H9 (cell line): ENCODE measurements around the gene DIAPH3. TPM values are rescaled to one million over a fixed set of nuclear protein-coding genes. Genes with fewer than 3 reads are reported as not detected.

Source experiments
- DNase-seq: peaks from one replicate; pipeline ENCODE4 v3.0.0-alpha.2; 2017
- H2AFZ ChIP-seq: one replicate; pipeline ENCODE4 v1.6.1; 2013; ENCODE audit warnings: mild to moderate bottlenecking, low read length, control low read depth, moderate library complexity
- H2AK5ac ChIP-seq: 2 replicates; pipeline ENCODE4 v1.6.1; 2013; ENCODE audit warnings: low read length, control low read depth, mixed read lengths; ENCODE audit not compliant: insufficient read length
- H2BK120ac ChIP-seq: one replicate; pipeline ENCODE4 v1.6.1; 2013; ENCODE audit warnings: low read depth, mild to moderate bottlenecking, low read length, control low read depth, inconsistent platforms; ENCODE audit not compliant: poor library complexity, severe bottlenecking
- H2BK12ac ChIP-seq: 2 replicates; pipeline ENCODE4 v1.6.1; 2013; ENCODE audit warnings: low read length, control low read depth, mixed read lengths, low read depth; ENCODE audit not compliant: insufficient read length
- H2BK15ac ChIP-seq: 2 replicates; pipeline ENCODE4 v1.6.1; 2013; ENCODE audit warnings: low read depth, low read length, control low read depth
- H2BK20ac ChIP-seq: one replicate; pipeline ENCODE4 v1.6.1; 2013; ENCODE audit warnings: low read depth, mild to moderate bottlenecking, low read length, control low read depth, inconsistent platforms; ENCODE audit not compliant: poor library complexity, severe bottlenecking
- H2BK5ac ChIP-seq: 2 replicates; pipeline ENCODE4 v1.6.1; 2013; ENCODE audit warnings: low read length, control low read depth, mixed read lengths; ENCODE audit not compliant: insufficient read length
- H3K14ac ChIP-seq: 2 replicates; pipeline ENCODE4 v1.6.1; 2013; ENCODE audit warnings: low read length, control low read depth; ENCODE audit not compliant: insufficient read depth
- H3K18ac ChIP-seq: 2 replicates; pipeline ENCODE4 v1.6.1; 2013; ENCODE audit warnings: low read depth, mild to moderate bottlenecking, mixed read lengths, low read length, control low read depth; ENCODE audit not compliant: insufficient read length
- H3K23ac ChIP-seq: 2 replicates; pipeline ENCODE4 v1.6.1; 2013; ENCODE audit warnings: low read length, control low read depth, mixed read lengths, low read depth; ENCODE audit not compliant: insufficient read length
- H3K23me2 ChIP-seq: 2 replicates; pipeline ENCODE4 v1.6.1; 2013; ENCODE audit warnings: low read depth, mild to moderate bottlenecking, mixed read lengths, low read length, control low read depth; ENCODE audit not compliant: insufficient read length, poor library complexity, severe bottlenecking
- H3K27ac ChIP-seq: 2 replicates; pipeline ENCODE4 v1.5.1; 2013; ENCODE audit warnings: low read length, control low read depth, mixed read lengths, low read depth; ENCODE audit not compliant: insufficient read length
- H3K27me3 ChIP-seq: 2 replicates; pipeline ENCODE4 v1.6.1; 2013; ENCODE audit warnings: low read length, control low read depth, inconsistent platforms; ENCODE audit not compliant: insufficient read depth
- H3K4ac ChIP-seq: 2 replicates; pipeline ENCODE4 v1.6.1; 2013; ENCODE audit warnings: low read depth, mild to moderate bottlenecking, control low read depth, inconsistent platforms, low read length, moderate library complexity
- H3K4me1 ChIP-seq: 2 replicates; pipeline ENCODE4 v1.6.1; 2013; ENCODE audit warnings: low read length, control low read depth, inconsistent platforms; ENCODE audit not compliant: insufficient read depth
- H3K4me2 ChIP-seq: 2 replicates; pipeline ENCODE4 v1.6.1; 2013; ENCODE audit warnings: low read length, control low read depth, mixed read lengths; ENCODE audit not compliant: insufficient read length, insufficient read depth
- H3K56ac ChIP-seq: 2 replicates; pipeline ENCODE4 v1.6.1; 2013; ENCODE audit warnings: low read depth, mild to moderate bottlenecking, mixed read lengths, low read length, control low read depth; ENCODE audit not compliant: insufficient read length
- H3K79me1 ChIP-seq: 2 replicates; pipeline ENCODE4 v1.6.1; 2013; ENCODE audit warnings: low read depth, mild to moderate bottlenecking, moderate library complexity, low read length, control low read depth, inconsistent platforms; ENCODE audit not compliant: insufficient read depth, poor library complexity, severe bottlenecking
- H3K79me2 ChIP-seq: 2 replicates; pipeline ENCODE4 v1.6.1; 2013; ENCODE audit warnings: low read length, control low read depth, inconsistent platforms; ENCODE audit not compliant: insufficient read depth
- H3K9ac ChIP-seq: 2 replicates; pipeline ENCODE4 v1.6.1; 2013; ENCODE audit warnings: low read length, control low read depth, mixed read lengths; ENCODE audit not compliant: insufficient read length; ENCODE audit errors: extremely low read depth
- H3K9me3 ChIP-seq: one replicate; pipeline ENCODE4 v1.6.1; 2013; ENCODE audit warnings: low read depth, low read length, inconsistent platforms; ENCODE audit not compliant: control insufficient read depth
- H3T11ph ChIP-seq: one replicate; pipeline ENCODE4 v1.6.1; 2013; ENCODE audit warnings: mild to moderate bottlenecking, low read length, control low read depth, inconsistent platforms
- H4K20me1 ChIP-seq: one replicate; pipeline ENCODE4 v1.6.1; 2013; ENCODE audit not compliant: control insufficient read depth, insufficient read length, insufficient read depth
- H4K5ac ChIP-seq: 2 replicates; pipeline ENCODE4 v1.6.1; 2013; ENCODE audit warnings: low read depth, mild to moderate bottlenecking, mixed read lengths, low read length, control low read depth; ENCODE audit not compliant: insufficient read length
- H4K8ac ChIP-seq: replicated peaks from 2 replicates; pipeline ENCODE4 v1.6.1; 2013; ENCODE audit warnings: low read length, control low read depth, mixed read lengths, low read depth; ENCODE audit not compliant: insufficient read length
- H4K91ac ChIP-seq: 2 replicates; pipeline ENCODE4 v1.6.1; 2013; ENCODE audit warnings: low read depth, mild to moderate bottlenecking, moderate library complexity, mixed read lengths, low read length, control low read depth; ENCODE audit not compliant: insufficient read length
- H3K27ac Mint-ChIP-seq, 3 experiments: 2 replicates in 2 of 3; 3 replicates in 1 of 3; pipeline ENCODE4 v1.8.0; 2020 to 2021; ENCODE audit warnings: mixed read lengths in 3 of 3, mild to moderate bottlenecking in 1 of 3, moderate library complexity in 1 of 3
- H3K27me3 Mint-ChIP-seq: 2 replicates; pipeline ENCODE4 v1.8.0; 2021; ENCODE audit warnings: low read depth, mild to moderate bottlenecking, moderate library complexity, mixed read lengths
- H3K36me3 Mint-ChIP-seq, 3 experiments: 2 replicates in 2 of 3; 3 replicates in 1 of 3; pipeline ENCODE4 v1.8.0; 2020 to 2021; ENCODE audit warnings: low read depth in 3 of 3, mixed read lengths in 3 of 3; ENCODE audit not compliant: insufficient read depth in 1 of 3
- H3K4me1 Mint-ChIP-seq, 2 experiments: 2 replicates each; pipeline ENCODE4 v1.8.0; 2020; ENCODE audit warnings: mixed read lengths in 2 of 2
- H3K4me3 Mint-ChIP-seq, 2 experiments: 2 replicates in 1 of 2; 3 replicates in 1 of 2; pipeline ENCODE4 v1.8.0; 2020 to 2021; ENCODE audit warnings: mild to moderate bottlenecking in 2 of 2, mixed read lengths in 2 of 2, moderate library complexity in 1 of 2
- H3K9me3 Mint-ChIP-seq, 2 experiments: 2 replicates in 1 of 2; 3 replicates in 1 of 2; pipeline ENCODE4 v1.8.0; 2020; ENCODE audit warnings: mild to moderate bottlenecking in 2 of 2, mixed read lengths in 2 of 2, moderate library complexity in 1 of 2
- WGBS: extraction: QIAGEN DNeasy Blood & Tissue Kit; methylation state at CpG from one replicate; pipeline ENCODE4 v1.1.7; 2013; ENCODE audit warnings: missing lambda C conversion rate, low lambda C conversion rate, mixed read lengths; ENCODE audit not compliant: insufficient read length; ENCODE audit errors: extremely low coverage; 5-methylcytosine and 5-hydroxymethylcytosine counted together
- total RNA-seq: library from RNA; stranded (reverse); gene quantifications from 2 replicates; pipeline ENCODE4 v1.2.1, GENCODE V29; 2021
- TF ChIP-seq, protein P1 (sequence below): fragments of 200-600 bp; sonication (generic); conservative IDR thresholded peaks from 3 replicates; pipeline ENCODE4 v1.8.0; 2021; ENCODE audit warnings: antibody characterized with exemption, mild to moderate bottlenecking

The DIAPH3 gene
- total RNA-seq, 1 experiment from 2014 or later = 23.1 TPM

- Histone ChIP-seq H3K79me2 (no peaks in the 10 kb centered on the region), H2BK12ac (no peak overlapping the region), H3K27me3 (no peaks in the 10 kb centered on the region), H3K18ac (no peak overlapping the region), H3K23me2 (no peaks in the 10 kb centered on the region), H3K79me1 (no peaks in the 10 kb centered on the region), H2BK15ac (no peak overlapping the region), H2AK5ac (no peak overlapping the region), H4K20me1 (no peaks in the 10 kb centered on the region), H2BK5ac (no peak overlapping the region), H4K5ac (no peak overlapping the region), H2AFZ (no peak overlapping the region), H4K91ac (no peak overlapping the region), H3K4me2 (no peak overlapping the region), H3K4ac (no peak overlapping the region), H3K27ac (no peak overlapping the region), H4K8ac (no peak overlapping the region), H3K9me3 (no peaks in the 10 kb centered on the region), H3K14ac (no peak overlapping the region), H3K23ac (no peak overlapping the region), H3T11ph (no peak overlapping the region), H2BK120ac (no peak overlapping the region), H3K4me1 (peaks cover 10% of the 10 kb centered on the region; the same call in 1 of the 2 replicates), H2BK20ac (no peak overlapping the region), H3K9ac (no peak overlapping the region), H3K56ac (no peak overlapping the region)
- Mint-ChIP-seq H3K27me3 (no peaks in the 10 kb centered on the region), H3K4me1 (peaks cover 10 to 22% of the 10 kb centered on the region in 2 experiments), H3K36me3 (peaks cover 0 to 2% (median 0%) of the 10 kb centered on the region in 3 experiments; a peak in 1 of 7 replicates), H3K9me3 (no peaks in the 10 kb centered on the region), H3K27ac (no peak overlapping the region; a peak in 1 of 7 replicates), H3K4me3 (no peak overlapping the region)
- TF ChIP-seq, protein P1, sequence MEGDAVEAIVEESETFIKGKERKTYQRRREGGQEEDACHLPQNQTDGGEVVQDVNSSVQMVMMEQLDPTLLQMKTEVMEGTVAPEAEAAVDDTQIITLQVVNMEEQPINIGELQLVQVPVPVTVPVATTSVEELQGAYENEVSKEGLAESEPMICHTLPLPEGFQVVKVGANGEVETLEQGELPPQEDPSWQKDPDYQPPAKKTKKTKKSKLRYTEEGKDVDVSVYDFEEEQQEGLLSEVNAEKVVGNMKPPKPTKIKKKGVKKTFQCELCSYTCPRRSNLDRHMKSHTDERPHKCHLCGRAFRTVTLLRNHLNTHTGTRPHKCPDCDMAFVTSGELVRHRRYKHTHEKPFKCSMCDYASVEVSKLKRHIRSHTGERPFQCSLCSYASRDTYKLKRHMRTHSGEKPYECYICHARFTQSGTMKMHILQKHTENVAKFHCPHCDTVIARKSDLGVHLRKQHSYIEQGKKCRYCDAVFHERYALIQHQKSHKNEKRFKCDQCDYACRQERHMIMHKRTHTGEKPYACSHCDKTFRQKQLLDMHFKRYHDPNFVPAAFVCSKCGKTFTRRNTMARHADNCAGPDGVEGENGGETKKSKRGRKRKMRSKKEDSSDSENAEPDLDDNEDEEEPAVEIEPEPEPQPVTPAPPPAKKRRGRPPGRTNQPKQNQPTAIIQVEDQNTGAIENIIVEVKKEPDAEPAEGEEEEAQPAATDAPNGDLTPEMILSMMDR = no peak
- no CpG with 5 or more reads among the region's 6 CpGs for WGBS
- no peak for DNase-seq
Measured at GRCh38 chr13:59789558-59789957, 374.2 kb downstream of the DIAPH3 start.
